Gastroesophageal sphincter (tissue), 3 donors: ENCODE results near the gene CBX1.

Experiments used
- CTCF ChIP-seq, 4 experiments: fragments of 200-600 bp in 2 of 4; fragments of 450-650 bp in 2 of 4; sonication (generic) in 1 of 4; IDR thresholded peaks; one replicate each; pipeline ENCODE4 v1.5.1; 2017 to 2019; ENCODE audit warnings: antibody characterized with exemption in 4 of 4, mild to moderate bottlenecking in 2 of 4, moderate library complexity in 2 of 4
- EP300 ChIP-seq: sonication (generic); formaldehyde crosslinking; IDR thresholded peaks from one replicate; pipeline ENCODE4 v1.6.1; 2017; ENCODE audit warnings: antibody characterized with exemption, mild to moderate bottlenecking
- POLR2A ChIP-seq, 2 donors: fragments of 450-650 bp; IDR thresholded peaks; one replicate each; pipeline ENCODE4 v1.6.1; 2017; ENCODE audit warnings: antibody characterized with exemption in 2 of 2, mild to moderate bottlenecking in 2 of 2, moderate library complexity in 1 of 2
- POLR2AphosphoS5 ChIP-seq: sonication (generic); formaldehyde crosslinking; IDR thresholded peaks from one replicate; pipeline ENCODE4 v1.6.1; 2017; ENCODE audit warnings: antibody characterized with exemption

- TF ChIP-seq CTCF (IDR thresholded peaks at IDR 0.05), result peak; percentile 86 to 93 (median 90)
- TF ChIP-seq EP300, result no peak
- no peak for TF ChIP-seq POLR2AphosphoS5
- TF ChIP-seq POLR2A (IDR thresholded peaks at IDR 0.05), result no peak
Observed at GRCh38 chr17:48026502-48027321, 74.6 kb downstream of the CBX1 start.
